ENCODE measurements around the gene PLCB4.

The PLCB4 gene

GRCh38 chr20:9508696-9509178, 439.9 kb downstream of the PLCB4 start:
- no peak overlapping the region for H3K4me3 ChIP-seq (ENCODE audit: low read depth, low read length)
- no peak for TF ChIP-seq CTCF (conservative IDR thresholded peaks at IDR 0.05; ENCODE audit: low read depth, low read length)
- DNase-seq (ENCODE audit: low read depth): no peak

GRCh38 chr20:9509246-9509645, 440.4 kb downstream of the PLCB4 start:
- TF ChIP-seq CTCF (conservative IDR thresholded peaks at IDR 0.05; ENCODE audit: low read depth, low read length): no peak
- DNase-seq (ENCODE audit: low read depth): no peak
- no peak overlapping the region for H3K4me3 ChIP-seq (ENCODE audit: low read depth, low read length)

- no peak for TF ChIP-seq CTCF (conservative IDR thresholded peaks at IDR 0.05; ENCODE audit: low read depth, low read length)
- no peak for DNase-seq (ENCODE audit: low read depth)
- no peak overlapping the region for H3K4me3 ChIP-seq (ENCODE audit: low read depth, low read length)
Measured at GRCh38 chr20:9510911-9511310, 442.0 kb downstream of the PLCB4 start.

GRCh38 chr20:9514072-9514460, 445.2 kb downstream of the PLCB4 start:
- TF ChIP-seq CTCF (conservative IDR thresholded peaks at IDR 0.05; ENCODE audit: low read depth, low read length): no peak
- DNase-seq (ENCODE audit: low read depth): no peak
- H3K4me3 ChIP-seq (ENCODE audit: low read depth, low read length): no peak overlapping the region

GRCh38 chr20:9514461-9515213, 445.8 kb downstream of the PLCB4 start, which contains the start of gene LAMP5:
LAMP5 (plus strand) TSS chr20:9514590; CDS start chr20:9514853, 263 bp downstream.
- no peak within 1 kb of the TSS for H3K4me3 ChIP-seq (ENCODE audit: low read depth, low read length)
- peak; percentile 33 for DNase-seq (ENCODE audit: low read depth)
- TF ChIP-seq CTCF (conservative IDR thresholded peaks at IDR 0.05; ENCODE audit: low read depth, low read length): no peak

GRCh38 chr20:9515214-9515585, 446.3 kb downstream of the PLCB4 start:
- no peak for DNase-seq (ENCODE audit: low read depth)
- no peak overlapping the region for H3K4me3 ChIP-seq (ENCODE audit: low read depth, low read length)
- TF ChIP-seq CTCF (conservative IDR thresholded peaks at IDR 0.05; ENCODE audit: low read depth, low read length): no peak

- DNase-seq (ENCODE audit: low read depth): no peak
Measured at GRCh38 chr20:9515741-9516233, 446.9 kb downstream of the PLCB4 start.

More at GRCh38 chr20:9515741-9516233, 446.9 kb downstream of the PLCB4 start:
- TF ChIP-seq CTCF (conservative IDR thresholded peaks at IDR 0.05; ENCODE audit: low read depth, low read length): no peak
- H3K4me3 ChIP-seq (ENCODE audit: low read depth, low read length): no peak overlapping the region

Data from choroid plexus epithelial cell (primary cell).